Pancreas (tissue), 10 donors: ENCODE results near the gene NINL. TPM values are rescaled to one million over a fixed set of nuclear protein-coding genes. Genes with fewer than 3 reads are reported as not detected.

Experiments
- ATAC-seq, 4 donors: fragments of 200-7000 bp; cut with Tn5 transposase; one replicate each; pipeline versions ENCODE4 v1.8.0 to v1.9.1; 2020; ENCODE audit warnings: mild to moderate bottlenecking in 4 of 4, moderate library complexity in 4 of 4
- DNase-seq, 6 donors: peaks; one replicate each; pipeline ENCODE4 v3.0.0-alpha.2; 2020
- FAIRE-seq: peaks from 2 replicates; lab custom pipeline; 2012; peaks lifted over from hg19 to GRCh38; lab: Jason Lieb, UNC
- H3K27ac ChIP-seq, 4 donors: fragments of 200-600 bp; sonication (generic); 1 replicate in 3 of 4; 2 replicates in 1 of 4; pipeline versions ENCODE4 v1.5.0 to v1.8.0; 2020
- H3K27me3 ChIP-seq, 4 donors: fragments of 200-600 bp; one replicate each; pipeline ENCODE4 v1.8.0; 2021
- H3K36me3 ChIP-seq, 3 donors: fragments of 200-600 bp; sonication (generic) in 1 of 3; one replicate each; pipeline versions ENCODE4 v1.5.0 to v1.8.0; 2020 to 2021
- H3K4me1 ChIP-seq, 3 donors: fragments of 200-600 bp; one replicate each; pipeline ENCODE4 v1.8.0; 2021
- H3K4me3 ChIP-seq, 4 donors: fragments of 200-600 bp; sonication (generic) in 2 of 4; one replicate each; pipeline versions ENCODE4 v1.5.0 to v1.8.0; 2020 to 2021
- H3K9me3 ChIP-seq, 4 donors: fragments of 200-600 bp; one replicate each; pipeline ENCODE4 v1.8.0; 2021
- CTCF ChIP-seq, 4 donors: fragments of 200-600 bp; sonication (generic) in 3 of 4; IDR thresholded peaks; one replicate each; pipeline versions ENCODE4 v1.5.0 to v1.8.0; 2021; ENCODE audit warnings: antibody characterized with exemption in 4 of 4
- WGBS, 2 donors: extraction: QIAGEN DNeasy Blood & Tissue Kit; methylation state at CpG; one replicate each; pipeline ENCODE4 v1.1.7; 2013; 5-methylcytosine and 5-hydroxymethylcytosine counted together
- intact Hi-C, 3 donors: fragments of 100-400 bp; cut with DNase I; formaldehyde crosslinking; loops; one replicate each; pipeline versions ENCODE4 v1.11.1 to v1.14.2; 2022
- polyA plus RNA-seq, 2 donors: library from polyadenylated mRNA; stranded (reverse); fragments of 200-250 nt; gene quantifications; one replicate each; pipeline ENCODE4 v1.2.3, GENCODE V29; 2013
- total RNA-seq, 6 donors: library from RNA; stranded (reverse); fragmentation: NEBNext Ultra II Directional in 4 of 6; extraction: Animal tissue kit (Norgen Biotek cat#: 25700) in 4 of 6; gene quantifications; one replicate each; pipeline versions ENCODE4 v1.2.1 to v1.2.4, GENCODE V29; 2021 to 2023
- donor health status: healthy with polysubstance abuse.
- donor health status: DM: no; HTN: no; CAD: no; lungs with moderate emphysema.
- donor health status: DM: no; HTN: no; CAD: no.
- donor health status: control.
- donor health status: control.
- donor health status: Bipolar disorder and iron deficiency.
- donor health status: DM: yes; HTN: yes; CAD: no.
- donor health status: DM: no; HTN: no; CAD: no.
- donor health status: DM: no; HTN: no; CAD: no.
- donor health status: DM: yes; HTN: yes; CAD: no.

The NINL gene
- total and polyA plus RNA-seq, 8 donors: 5.1 to 19.4 (median 6.5) TPM

- no peak overlapping the region for H3K4me3 ChIP-seq
- H3K36me3 ChIP-seq: no peaks in the 10 kb centered on the region
- ATAC-seq (peak in 2 of 4 donors; percentile 36 to 59), FAIRE-seq (no peak), DNase-seq (no peak)
- H3K27ac ChIP-seq: no peak overlapping the region
- no peak for TF ChIP-seq CTCF (IDR thresholded peaks at IDR 0.05)
- no peaks in the 10 kb centered on the region for H3K27me3 ChIP-seq
- intact Hi-C loops: no loop called here
- WGBS, 2 donors: 83 to 90% methylated on average over 2 of the region's 2 CpGs
- H3K4me1 ChIP-seq: no peaks in the 10 kb centered on the region
- H3K9me3 ChIP-seq: no peaks in the 10 kb centered on the region
These were observed 13.5 kb downstream of the NINL start for GRCh38 chr20:25571817-25572216.

- Histone ChIP-seq H3K4me3 (no peak overlapping the region), H3K36me3 (no peaks in the 10 kb centered on the region), H3K4me1 (no peaks in the 10 kb centered on the region), H3K27ac (no peak overlapping the region), H3K9me3 (no peaks in the 10 kb centered on the region), H3K27me3 (no peaks in the 10 kb centered on the region)
- 36 to 38% methylated on average over 2 of the region's 2 CpGs for WGBS, 2 donors
- ATAC-seq: peak in 3 of 4 donors; percentile 27 to 53 (median 47)
- TF ChIP-seq CTCF (IDR thresholded peaks at IDR 0.05): no peak
- no peak for FAIRE-seq
- no peak for DNase-seq
- intact Hi-C loops: no loop called here
These were observed 14.1 kb downstream of the NINL start for GRCh38 chr20:25571240-25571639.

GRCh38 chr20:25570148-25570530 lies 15.2 kb downstream of the NINL start:
- 92 to 96% methylated on average over 7 of the region's 7 CpGs for WGBS, 2 donors
- no peak for ATAC-seq
- H3K9me3 ChIP-seq: no peaks in the 10 kb centered on the region
- no peaks in the 10 kb centered on the region for H3K36me3 ChIP-seq
- no peak for DNase-seq
- no peak for TF ChIP-seq CTCF (IDR thresholded peaks at IDR 0.05)
- no peaks in the 10 kb centered on the region for H3K27me3 ChIP-seq
- intact Hi-C loops: no loop called here
- no peak overlapping the region for H3K4me3 ChIP-seq
- H3K4me1 ChIP-seq: no peaks in the 10 kb centered on the region
- H3K27ac ChIP-seq: no peak overlapping the region
- FAIRE-seq: no peak

GRCh38 chr20:25567286-25567685 lies 18.0 kb downstream of the NINL start:
- no peak for ATAC-seq

More at GRCh38 chr20:25567286-25567685, 18.0 kb downstream of the NINL start:
- DNase-seq (no peak), FAIRE-seq (no peak)
- intact Hi-C loops: no loop called here
- Histone ChIP-seq H3K27me3 (no peaks in the 10 kb centered on the region), H3K36me3 (no peaks in the 10 kb centered on the region), H3K4me3 (no peak overlapping the region), H3K4me1 (no peaks in the 10 kb centered on the region), H3K9me3 (no peaks in the 10 kb centered on the region), H3K27ac (no peak overlapping the region)
- 81 to 83% methylated on average over 2 of the region's 2 CpGs for WGBS, 2 donors
- TF ChIP-seq CTCF (IDR thresholded peaks at IDR 0.05): no peak
